Keratinocyte (primary cell): ENCODE results near the gene UGT1A8. TPM values are rescaled to one million over a fixed set of nuclear protein-coding genes. Genes with fewer than 3 reads are reported as not detected.

Experiments used
- DNase-seq: peaks from one replicate; pipeline ENCODE4 v3.0.0-alpha.2; 2011; ENCODE audit warnings: low read depth, missing footprints, low spot score
- FAIRE-seq: peaks from 2 replicates; lab custom pipeline; 2011; peaks lifted over from hg19 to GRCh38; lab: Jason Lieb, UNC
- H2AFZ ChIP-seq: 2 replicates; pipeline ENCODE4 v1.6.0; 2012; ENCODE audit warnings: low read length, control low read depth, inconsistent platforms; ENCODE audit not compliant: control insufficient read depth
- H3K27ac ChIP-seq: 2 replicates; pipeline ENCODE4 v1.5.1; 2011; ENCODE audit warnings: low read length; ENCODE audit not compliant: control insufficient read depth, insufficient read depth
- H3K27me3 ChIP-seq: 3 replicates; pipeline ENCODE4 v1.6.0; 2011; ENCODE audit warnings: low read length; ENCODE audit not compliant: control insufficient read depth, insufficient read depth; ENCODE audit errors: extremely low read depth
- H3K36me3 ChIP-seq, 2 experiments: 2 replicates in 1 of 2; 3 replicates in 1 of 2; pipeline ENCODE4 v1.5.1; 2011; ENCODE audit warnings: low read length in 2 of 2, mild to moderate bottlenecking in 1 of 2; ENCODE audit not compliant: control insufficient read depth in 2 of 2, insufficient read depth in 2 of 2; ENCODE audit errors: extremely low read depth in 1 of 2
- H3K4me1 ChIP-seq: 3 replicates; pipeline ENCODE4 v1.5.1; 2011; ENCODE audit warnings: low read length; ENCODE audit not compliant: control insufficient read depth, insufficient read depth; ENCODE audit errors: extremely low read depth
- H3K4me2 ChIP-seq: 3 replicates; pipeline ENCODE4 v1.6.0; 2011; ENCODE audit warnings: low read depth, low read length; ENCODE audit not compliant: control insufficient read depth, insufficient read depth; ENCODE audit errors: extremely low read depth
- H3K4me3 ChIP-seq, 3 experiments: fragments of 200-600 bp in 1 of 3; sonication (generic) in 1 of 3; 2 replicates in 2 of 3; 3 replicates in 1 of 3; pipeline ENCODE4 v1.5.1; 2011 to 2016; ENCODE audit warnings: low read length in 3 of 3, mild to moderate bottlenecking in 3 of 3, control low read depth in 2 of 3, inconsistent platforms in 1 of 3, low read depth in 1 of 3, mixed read lengths in 1 of 3, mixed run types in 1 of 3, moderate library complexity in 1 of 3; ENCODE audit not compliant: control insufficient read depth in 2 of 3, insufficient read depth in 2 of 3; ENCODE audit errors: extremely low read depth in 1 of 3
- H3K79me2 ChIP-seq: 2 replicates; pipeline ENCODE4 v1.6.0; 2012; ENCODE audit warnings: low read length; ENCODE audit not compliant: control insufficient read depth, insufficient read depth
- H3K9ac ChIP-seq: 3 replicates; pipeline ENCODE4 v1.6.0; 2011; ENCODE audit warnings: low read length; ENCODE audit not compliant: control insufficient read depth, insufficient read depth; ENCODE audit errors: extremely low read depth
- H3K9me1 ChIP-seq: 3 replicates; pipeline ENCODE4 v1.6.0; 2011; ENCODE audit warnings: low read length; ENCODE audit not compliant: control insufficient read depth, insufficient read depth; ENCODE audit errors: extremely low read depth
- H3K9me3 ChIP-seq: 2 replicates; pipeline ENCODE4 v1.5.1; 2012; ENCODE audit warnings: low read depth, low read length; ENCODE audit not compliant: control insufficient read depth
- H4K20me1 ChIP-seq: 3 replicates; pipeline ENCODE4 v1.6.0; 2011; ENCODE audit warnings: low read length; ENCODE audit not compliant: control insufficient read depth, insufficient read depth; ENCODE audit errors: extremely low read depth
- CTCF ChIP-seq, 3 experiments: IDR thresholded peaks in 1 of 3; conservative IDR thresholded peaks in 1 of 3; optimal IDR thresholded peaks in 1 of 3; 2 replicates in 2 of 3; 3 replicates in 1 of 3; pipeline versions ENCODE3 to v1.5.1; 2011; ENCODE audit warnings: low read length in 3 of 3, mild to moderate bottlenecking in 3 of 3, moderate library complexity in 2 of 3, control low read depth in 1 of 3, inconsistent platforms in 1 of 3; ENCODE audit not compliant: insufficient read depth in 2 of 3; ENCODE audit errors: extremely low read depth in 1 of 3
- EZH2 ChIP-seq: IDR thresholded peaks from one replicate; pipeline ENCODE4 v1.6.1; 2012; ENCODE audit warnings: inconsistent platforms, mild to moderate bottlenecking, low read length, moderate library complexity
- dilution Hi-C: fragments of 300-500 bp; cut with MboI; formaldehyde crosslinking; loops from one replicate; pipeline ENCODE4 v1.7.0; 2020; ENCODE audit warnings: low sequenced_read_pairs; ENCODE audit not compliant: extremely low pct_ligation_motif_present
- polyA plus RNA-seq, 5 experiments: library from polyadenylated mRNA; depleted of rRNA in 3 of 5; stranded (reverse) in 3 of 5; stranded (forward) in 1 of 5; unstranded in 1 of 5; fragments of >200 nt; gene quantifications; 1 replicate in 1 of 5; 2 replicates in 3 of 5; 3 replicates in 1 of 5; pipeline versions ENCODE4 v1.2.1 to v1.2.3, GENCODE V29; 2011 to 2012; ENCODE audit warnings: missing spikeins in 2 of 5, low read depth in 1 of 5, low replicate concordance in 1 of 5

Gene UGT1A8
- polyA plus RNA-seq, 1 donor (not counting 4 experiments of a cell fraction or from before 2014, with no cell fraction given): 0.64 TPM

- Histone ChIP-seq H3K27ac (no peak overlapping the region), H3K36me3 (no peaks in the 10 kb centered on the region), H3K27me3 (no peaks in the 10 kb centered on the region), H3K9me3 (no peaks in the 10 kb centered on the region), H3K4me3 (no peak overlapping the region), H2AFZ (no peak overlapping the region), H4K20me1 (no peaks in the 10 kb centered on the region), H3K9me1 (no peaks in the 10 kb centered on the region), H3K4me1 (no peaks in the 10 kb centered on the region), H3K4me2 (no peak overlapping the region), H3K9ac (no peak overlapping the region), H3K79me2 (no peaks in the 10 kb centered on the region)
- no peak for DNase-seq
- dilution Hi-C loops: no loop called here
- FAIRE-seq: no peak
- no peak for TF ChIP-seq CTCF (optimal IDR thresholded peaks at IDR 0.05 in 1 of 3, IDR thresholded peaks at IDR 0.05 in 1 of 3, conservative IDR thresholded peaks at IDR 0.05 in 1 of 3; ENCODE audit: extremely low read depth in 1 of 3, insufficient read depth in 2 of 3, low read length in 3 of 3)
- no peak for TF ChIP-seq EZH2
Measured at GRCh38 chr2:233658610-233659009, 41.2 kb downstream of the UGT1A8 start.

GRCh38 chr2:233663911-233664310 is 46.5 kb downstream of the UGT1A8 start:
- Histone ChIP-seq H2AFZ (no peak overlapping the region), H3K9me3 (no peaks in the 10 kb centered on the region), H3K79me2 (no peaks in the 10 kb centered on the region), H3K27ac (no peak overlapping the region), H3K4me2 (no peak overlapping the region), H4K20me1 (no peaks in the 10 kb centered on the region), H3K27me3 (no peaks in the 10 kb centered on the region), H3K36me3 (no peaks in the 10 kb centered on the region), H3K9ac (no peak overlapping the region), H3K9me1 (no peaks in the 10 kb centered on the region), H3K4me3 (no peak overlapping the region), H3K4me1 (no peaks in the 10 kb centered on the region)
- FAIRE-seq: no peak
- DNase-seq: no peak
- TF ChIP-seq EZH2 (no peak), CTCF (optimal IDR thresholded peaks at IDR 0.05 in 1 of 3, IDR thresholded peaks at IDR 0.05 in 1 of 3, conservative IDR thresholded peaks at IDR 0.05 in 1 of 3; ENCODE audit: extremely low read depth in 1 of 3, insufficient read depth in 2 of 3, low read length in 3 of 3) (no peak)
- dilution Hi-C loops: no loop called here
